GM19452 (cell line): ENCODE measurements around the gene HOATZ.

ENCODE experiments used
- ATAC-seq: cut with Tn5 transposase; IDR thresholded peaks from one replicate; pipeline ENCODE4 v1.9.1; 2021; ENCODE audit not compliant: unreplicated experiment

The HOATZ gene

DNA sequence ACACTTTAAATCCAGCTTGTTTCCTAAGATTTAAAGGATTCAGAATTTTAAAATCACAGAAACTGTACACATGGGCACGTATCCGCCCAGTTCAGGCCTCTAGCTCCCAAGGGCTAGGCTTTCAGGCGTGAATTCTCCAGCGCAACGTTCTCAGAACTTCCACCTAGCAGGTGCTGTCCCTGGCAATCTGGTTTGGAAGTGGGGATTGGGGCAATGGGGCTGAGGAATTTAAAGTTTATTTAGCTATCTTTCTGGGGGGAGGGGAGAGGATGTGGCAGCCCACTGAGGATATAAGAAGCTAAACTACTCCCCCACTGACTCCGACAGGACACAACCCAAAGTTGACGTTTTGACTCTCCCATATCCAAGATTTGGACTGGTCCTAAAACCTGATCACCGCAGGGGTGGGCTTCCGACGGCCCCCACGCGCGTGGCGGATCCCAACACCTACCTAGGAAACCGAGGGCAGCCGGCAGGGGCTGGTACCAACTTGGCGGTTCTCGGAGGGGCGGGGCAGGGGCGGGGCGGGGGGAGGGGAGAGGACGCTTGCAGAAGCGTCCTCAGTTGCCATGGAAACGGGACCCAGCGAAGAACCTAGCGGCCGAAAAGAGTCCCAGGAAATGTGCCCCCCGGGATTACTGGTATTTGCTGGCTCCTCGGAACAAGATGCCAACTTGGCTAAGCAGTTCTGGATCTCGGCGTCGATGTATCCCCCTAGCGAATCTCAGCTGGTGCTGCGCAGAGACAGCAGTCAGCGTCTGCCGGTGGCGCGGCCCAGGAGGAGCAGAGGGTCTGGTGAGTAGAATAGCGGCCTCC, at the start of gene HOATZ:
TSS of gene HOATZ (plus strand) at position 563 of the 816 bp plus-strand sequence. CDS start at position 570, 7 bp downstream.
- ATAC-seq = no peak

DNA sequence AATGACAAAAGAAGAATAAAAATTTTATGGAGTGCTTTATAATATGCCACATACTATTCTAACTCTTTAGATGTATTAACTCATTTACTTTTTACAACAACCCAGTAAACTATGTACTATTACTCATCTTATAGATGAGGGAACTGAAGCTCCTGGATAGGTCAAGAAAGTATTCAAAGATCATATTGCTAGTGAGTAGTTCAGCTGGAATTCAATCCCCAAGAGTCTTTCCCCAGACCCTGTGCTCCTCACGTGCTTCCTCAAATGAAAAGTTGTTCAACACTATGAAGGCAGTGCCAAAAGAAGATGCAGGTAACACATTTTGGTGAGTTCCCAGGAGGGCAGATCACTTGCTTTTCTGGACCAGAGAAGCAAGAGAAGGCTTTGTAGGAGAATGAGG, 49.2 kb upstream of the HOATZ start:
- ATAC-seq = no peak

DNA sequence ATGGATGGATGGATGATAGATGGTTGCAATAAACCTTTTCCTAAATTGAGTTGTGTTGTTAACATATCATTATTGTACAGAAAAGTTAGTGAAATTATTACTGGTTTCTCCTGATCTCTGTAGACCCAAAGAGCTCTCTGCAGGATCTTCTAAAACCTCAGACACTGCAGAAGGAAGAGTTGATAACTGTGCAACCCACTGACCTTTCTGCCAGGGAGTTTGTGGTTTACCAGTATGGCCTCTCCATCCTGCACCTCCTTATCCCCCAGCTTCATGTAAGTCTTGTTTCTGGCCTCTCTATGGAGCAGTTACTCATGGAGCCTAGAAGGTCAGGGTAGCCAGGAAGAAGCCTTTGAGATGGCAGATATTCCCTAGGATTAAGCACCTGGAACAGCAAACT, 48.0 kb upstream of the HOATZ start:
- ATAC-seq = no peak

GRCh38 chr11:111469200-111469599, 45.4 kb upstream of the HOATZ start:
- ATAC-seq = no peak

- no peak for ATAC-seq
Measured at GRCh38 chr11:111472228-111472627, 42.4 kb upstream of the HOATZ start.

DNA sequence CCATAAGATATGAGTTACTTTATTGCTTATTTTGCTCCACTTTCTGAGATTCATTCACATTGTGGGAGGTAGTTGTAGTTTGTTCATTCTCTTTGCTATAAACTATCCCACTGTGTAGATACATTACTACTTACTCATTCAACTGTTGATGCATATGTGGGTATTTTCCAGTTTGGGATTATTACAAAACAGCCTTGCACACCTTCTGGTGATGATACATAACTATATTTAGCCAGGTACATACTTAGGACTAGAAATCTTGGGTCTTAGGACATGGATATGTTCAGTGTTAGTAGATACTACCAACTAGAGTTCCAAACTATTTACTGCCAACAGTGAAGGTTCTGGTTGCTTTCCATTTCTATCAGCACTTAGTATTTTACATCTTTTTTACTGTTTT, 40.1 kb upstream of the HOATZ start:
- no peak for ATAC-seq

DNA sequence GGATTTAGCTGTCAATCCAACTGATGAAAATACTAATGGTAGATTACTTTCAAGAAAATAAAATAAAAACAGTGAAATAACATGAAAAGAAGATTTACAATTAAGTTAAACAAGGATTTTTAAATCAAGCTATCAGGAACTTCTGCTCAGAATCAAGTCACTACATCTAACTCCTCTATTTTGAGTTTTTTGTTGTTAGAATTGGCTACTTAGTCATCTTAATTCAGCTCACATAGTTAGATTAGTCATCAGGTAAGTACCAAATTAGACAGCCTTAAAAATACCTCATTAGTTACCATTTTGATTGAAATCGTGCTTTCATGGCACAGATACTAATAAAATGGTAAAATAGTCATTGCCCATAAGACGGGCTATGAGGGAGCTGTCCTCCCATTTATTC, 38.2 kb upstream of the HOATZ start:
- ATAC-seq = no peak

- no peak for ATAC-seq
Measured at GRCh38 chr11:111476956-111477355, 37.6 kb upstream of the HOATZ start.

GRCh38 chr11:111477898-111478297, 36.7 kb upstream of the HOATZ start:
- no peak for ATAC-seq

- ATAC-seq = no peak
Measured at GRCh38 chr11:111479666-111480065, 34.9 kb upstream of the HOATZ start.

DNA sequence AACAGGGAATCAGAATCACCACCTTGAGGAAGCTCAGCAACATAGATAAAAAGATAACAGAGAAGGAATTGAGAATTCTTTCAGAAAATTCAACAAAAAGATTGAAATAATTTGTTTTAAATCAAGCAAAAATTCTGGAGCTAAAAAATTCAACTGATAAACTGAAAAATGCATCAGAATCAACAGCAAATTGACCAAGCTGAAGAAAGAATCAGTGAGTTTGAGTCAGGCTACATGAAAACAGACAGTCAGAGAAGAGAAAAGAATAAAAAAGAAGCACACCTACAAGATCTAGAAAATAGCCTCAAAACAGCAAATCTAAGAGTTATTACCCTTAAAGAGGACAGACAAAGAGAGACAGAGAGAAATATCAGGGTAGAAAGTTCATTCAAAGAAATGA, 31.1 kb upstream of the HOATZ start:
- no peak for ATAC-seq

DNA sequence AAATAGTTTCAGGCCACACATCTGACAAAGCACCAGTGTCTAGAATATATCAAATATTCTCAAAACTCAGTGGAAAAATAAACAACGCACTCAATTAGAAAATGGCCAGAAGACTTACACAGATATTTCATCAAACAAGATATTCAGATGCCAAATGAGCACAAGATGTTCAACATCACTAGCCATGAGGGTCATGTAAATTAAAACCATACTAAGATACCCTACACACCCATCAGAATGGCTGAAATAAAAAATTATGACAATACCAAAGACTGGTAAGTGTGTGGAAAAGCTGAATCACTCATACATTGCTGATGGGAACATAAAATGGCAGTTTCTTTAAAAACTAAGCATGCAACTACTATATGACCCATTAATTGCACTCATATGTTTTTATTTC, 24.1 kb upstream of the HOATZ start:
- ATAC-seq = no peak

- no peak for ATAC-seq
Measured at GRCh38 chr11:111494040-111494439, 20.5 kb upstream of the HOATZ start.

DNA sequence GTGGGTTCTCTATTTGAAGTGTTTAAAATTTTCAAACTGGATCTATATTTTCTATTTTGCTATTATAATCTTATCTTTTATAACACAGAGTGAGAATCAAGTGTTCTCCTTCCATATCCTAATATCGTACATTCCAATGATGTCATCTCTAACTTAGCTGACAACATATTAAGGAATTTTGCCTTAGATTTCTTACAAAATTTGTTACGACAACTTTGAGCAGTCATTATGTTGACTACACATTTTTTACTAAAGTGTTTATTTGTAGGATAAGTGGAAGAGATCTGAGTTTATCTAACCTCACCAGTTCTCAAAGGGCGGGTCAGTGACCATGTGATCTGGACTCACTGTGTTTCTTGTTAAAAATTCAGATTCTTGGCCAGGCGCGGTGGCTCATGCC, 15.1 kb upstream of the HOATZ start:
- ATAC-seq = no peak

DNA sequence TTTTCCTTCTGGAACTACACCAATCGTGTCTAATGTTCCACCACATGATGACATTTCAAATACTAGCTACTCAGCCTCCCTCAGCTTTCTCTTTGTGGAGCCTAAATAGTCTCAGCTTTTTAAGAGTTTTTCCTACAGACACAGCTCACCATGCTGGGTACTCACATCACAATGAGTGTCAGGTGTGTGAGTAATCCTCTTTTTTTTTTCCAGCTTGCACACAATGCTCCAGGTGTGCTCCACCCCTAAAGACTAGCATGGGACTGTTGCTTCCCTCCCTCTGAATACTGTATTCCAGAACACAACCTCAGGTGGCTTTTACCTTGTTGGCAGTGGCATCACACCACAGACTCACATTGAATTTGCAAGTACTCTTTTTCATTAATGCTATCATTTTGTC, 14.1 kb upstream of the HOATZ start:
- no peak for ATAC-seq

DNA sequence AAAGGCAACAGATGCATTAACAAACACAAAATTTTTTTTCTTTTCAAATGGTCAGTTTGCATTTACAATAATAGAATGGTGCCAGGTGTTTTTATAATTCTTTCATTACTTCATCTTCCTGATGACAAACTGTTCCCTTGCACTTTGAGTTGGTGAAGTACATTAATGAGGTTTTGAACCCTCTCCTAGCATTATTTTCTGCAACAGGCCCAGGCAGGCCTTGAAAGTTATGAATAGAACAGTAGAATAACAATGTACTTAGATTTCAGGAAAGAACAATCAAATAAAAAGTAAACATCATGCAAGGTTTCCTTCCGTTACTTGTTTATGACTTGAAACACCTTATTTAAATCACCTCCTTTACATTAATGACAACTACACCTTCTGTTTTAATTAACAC, 12.0 kb upstream of the HOATZ start:
- ATAC-seq = no peak

DNA sequence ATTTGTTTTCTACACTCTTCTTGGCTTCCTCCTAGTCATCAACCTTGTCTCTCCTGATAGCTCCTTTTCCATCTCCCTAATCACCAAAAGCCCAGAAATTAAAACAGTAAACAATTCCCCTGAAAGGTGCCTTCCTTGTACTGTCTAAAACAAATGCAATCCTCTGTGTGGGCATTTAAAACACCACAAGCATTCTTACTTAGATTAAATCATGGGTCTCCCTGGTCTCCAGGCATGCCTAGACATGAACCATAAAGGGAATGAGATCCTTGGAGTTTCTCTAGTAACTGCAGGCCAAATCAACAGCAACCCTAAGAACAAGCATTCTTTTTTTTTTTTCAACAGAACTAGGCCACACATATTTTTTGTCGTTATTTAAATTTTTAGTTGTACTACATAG, 4.3 kb upstream of the HOATZ start:
- ATAC-seq = no peak

- no peak for ATAC-seq
Measured at GRCh38 chr11:111512296-111513239, 2.0 kb upstream of the HOATZ start, which contains the start of gene BTG4. BTG4 (minus strand) TSS chr11:111512386; CDS start chr11:111498776, 13,610 bp downstream.

DNA sequence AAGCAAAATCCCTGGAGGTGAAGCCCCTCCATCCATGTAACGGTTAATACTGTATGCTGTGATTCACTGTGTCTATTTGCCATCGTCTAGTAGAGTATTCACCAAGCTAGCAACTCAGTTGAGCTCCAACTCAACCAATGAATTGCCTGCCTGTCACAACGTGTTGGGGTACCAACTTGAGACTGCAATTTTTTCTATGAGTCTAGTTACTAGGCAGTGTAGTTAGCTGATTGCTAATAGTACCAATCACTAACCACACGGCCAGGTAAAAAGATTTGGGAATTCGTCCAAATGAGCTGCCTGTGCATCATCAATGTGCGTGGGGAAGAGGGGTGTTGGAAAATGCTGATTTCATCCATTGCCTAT, 1.4 kb upstream of the HOATZ start:
- no peak for ATAC-seq

DNA sequence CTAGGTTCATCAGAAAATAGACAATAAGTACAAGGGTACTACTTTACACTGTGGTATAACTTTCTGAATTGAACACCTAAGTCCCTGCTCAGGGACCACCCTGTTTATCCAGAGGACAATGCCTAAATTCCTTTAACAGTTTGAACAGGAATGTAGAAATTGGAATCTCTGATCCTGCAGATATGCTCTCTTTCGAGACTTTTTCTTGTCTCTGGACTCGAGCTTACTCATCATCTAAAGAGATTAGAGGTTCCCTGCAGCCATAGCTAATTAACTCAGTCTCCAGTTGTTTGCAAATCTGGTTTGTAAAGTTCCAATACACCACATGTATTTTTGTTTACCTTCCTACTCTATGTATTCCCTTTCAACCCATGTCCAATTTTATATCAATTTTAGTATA, 1.0 kb downstream of the HOATZ start:
- no peak for ATAC-seq

DNA sequence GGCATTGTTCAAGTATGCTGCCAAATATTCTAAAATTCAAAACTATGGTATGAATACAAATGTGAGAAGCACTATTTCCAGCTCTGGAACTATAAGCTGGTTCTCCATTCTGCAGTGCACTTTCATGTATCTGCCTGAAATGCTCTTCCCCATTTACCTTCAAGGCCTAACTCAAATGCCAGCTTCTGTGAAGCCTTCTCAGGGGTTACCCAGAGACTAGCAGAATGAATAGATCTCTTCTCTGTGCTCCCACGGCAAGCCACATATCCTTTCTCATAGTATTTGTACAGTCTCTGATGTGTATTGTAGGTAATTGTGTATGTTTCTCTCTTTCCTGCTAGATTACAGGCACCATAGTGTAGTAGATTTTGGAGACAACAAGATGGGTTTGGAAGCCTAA, 4.1 kb downstream of the HOATZ start:
- no peak for ATAC-seq

- no peak for ATAC-seq
Measured at GRCh38 chr11:111520560-111520959, 6.0 kb downstream of the HOATZ start.
